DMS 273 (cell line): Measurements from ENCODE around the gene HUNK.
"Not testable (repeated sequence)": the region's sequence is repeated elsewhere in the genome, so short reads cannot be mapped to it uniquely, and the experiment has no call there.

ENCODE experiments used
- DNase-seq: peaks from one replicate; lab custom pipeline; 2025; ENCODE audit not compliant: unreplicated experiment; lab: John Stamatoyannopoulos, UW

HUNK gene

DNA sequence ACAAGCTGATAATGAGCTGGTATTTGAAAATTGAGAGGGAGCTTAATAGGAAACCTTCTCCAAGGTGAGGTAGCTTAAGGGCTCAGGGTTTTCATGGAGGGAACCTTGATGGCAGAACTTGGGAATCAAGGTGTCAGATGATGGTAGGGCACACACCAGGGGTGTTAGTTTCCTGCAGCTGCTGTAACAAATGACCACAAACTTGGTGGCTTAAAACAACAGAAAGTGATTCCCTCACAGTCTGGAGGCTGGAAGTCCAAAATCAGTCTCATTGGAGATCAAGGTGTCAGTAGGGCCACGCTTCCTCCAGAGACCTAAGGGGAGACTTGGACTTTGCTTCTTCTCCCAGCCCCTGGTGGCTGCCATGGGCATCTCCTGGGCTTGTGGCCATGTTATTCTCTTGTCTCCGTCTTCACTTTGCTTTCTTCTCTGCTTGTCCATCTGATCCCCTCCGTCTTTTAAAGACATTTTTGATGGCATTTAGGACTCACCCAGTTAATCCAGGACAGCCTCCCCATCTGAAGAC is 45.5 kb downstream of the HUNK start:
- DNase-seq, result no peak

DNA sequence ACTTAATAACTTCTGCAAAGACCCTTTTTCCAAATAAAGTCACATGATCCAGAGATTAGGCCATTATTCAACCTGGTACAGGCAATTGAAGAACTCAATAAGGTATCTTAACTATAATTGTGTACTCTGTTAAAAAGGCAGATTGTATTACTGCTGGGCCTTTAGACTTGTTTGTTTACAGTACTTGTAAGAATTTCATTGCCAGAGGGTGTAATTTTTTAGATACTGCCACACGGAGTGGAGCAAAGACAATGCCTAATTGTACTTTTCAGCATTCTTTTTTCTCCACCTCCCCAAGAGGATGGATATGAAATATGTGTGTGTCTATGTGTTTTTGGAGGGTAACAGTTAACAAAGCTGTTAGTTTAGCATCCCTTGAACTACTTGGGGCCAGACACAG is 47.5 kb downstream of the HUNK start:
- no peak for DNase-seq

GRCh38 chr21:31921079-31921478 is 48.3 kb downstream of the HUNK start:
- no peak for DNase-seq

GRCh38 chr21:31922881-31923280 is 50.1 kb downstream of the HUNK start:
- DNase-seq, result peak; percentile 80

DNA sequence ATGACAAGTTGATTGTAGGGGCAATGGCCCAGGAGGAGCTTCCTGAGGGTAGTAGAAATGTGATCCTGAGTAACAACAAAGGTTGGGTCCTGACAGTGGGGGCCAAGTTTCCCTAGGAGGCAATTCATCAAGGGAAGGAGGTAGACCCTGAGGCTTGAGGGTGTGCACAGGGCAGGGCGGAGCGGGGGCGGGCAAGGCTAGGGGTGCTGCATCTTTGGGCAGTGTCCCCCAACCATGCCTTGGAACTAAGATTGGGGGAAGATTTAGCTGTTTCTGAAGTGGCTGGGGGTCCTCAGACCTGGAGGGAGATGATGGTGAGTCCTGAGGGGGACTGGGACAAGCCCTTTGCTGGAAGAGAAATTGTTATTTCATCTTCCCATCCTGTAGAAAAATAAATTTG is 50.9 kb downstream of the HUNK start:
- no peak for DNase-seq

GRCh38 chr21:31924548-31924947 is 51.7 kb downstream of the HUNK start:
- no peak for DNase-seq

GRCh38 chr21:31926498-31926897 is 53.7 kb downstream of the HUNK start:
- no peak for DNase-seq

DNA sequence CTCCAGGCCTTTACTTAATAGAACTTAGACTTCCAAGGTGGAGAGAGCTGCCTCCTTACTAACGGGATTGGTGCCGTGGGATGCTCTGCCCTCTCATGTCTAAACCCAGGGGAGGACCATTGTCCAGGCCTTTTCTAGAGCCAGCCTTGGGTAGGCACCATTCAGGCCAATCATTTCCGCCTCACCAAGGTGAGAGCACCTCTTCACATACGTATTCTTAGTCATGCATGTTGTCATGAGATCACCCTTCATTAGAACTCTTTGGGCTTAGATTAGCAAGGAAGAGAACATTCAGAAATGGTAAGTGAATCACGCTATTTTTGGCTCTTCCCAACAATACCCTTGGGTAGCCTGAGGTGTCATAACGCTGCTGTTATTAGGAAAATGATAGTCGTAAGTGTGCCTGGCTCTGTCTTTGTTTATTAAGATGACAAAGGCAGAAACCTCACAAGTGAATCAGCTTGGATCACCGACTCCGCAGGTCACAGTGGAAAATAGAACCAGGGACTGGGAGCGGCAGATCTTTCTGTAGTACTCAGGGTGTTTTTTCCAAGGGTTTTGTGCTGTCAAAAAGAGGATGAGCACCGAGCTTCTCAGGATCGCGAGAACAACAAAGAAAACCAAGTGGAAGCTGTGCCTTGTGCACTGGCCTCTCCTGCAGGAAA is 55.0 kb downstream of the HUNK start:
- no peak for DNase-seq

GRCh38 chr21:31928656-31929055 is 55.8 kb downstream of the HUNK start:
- DNase-seq, result no peak

DNA sequence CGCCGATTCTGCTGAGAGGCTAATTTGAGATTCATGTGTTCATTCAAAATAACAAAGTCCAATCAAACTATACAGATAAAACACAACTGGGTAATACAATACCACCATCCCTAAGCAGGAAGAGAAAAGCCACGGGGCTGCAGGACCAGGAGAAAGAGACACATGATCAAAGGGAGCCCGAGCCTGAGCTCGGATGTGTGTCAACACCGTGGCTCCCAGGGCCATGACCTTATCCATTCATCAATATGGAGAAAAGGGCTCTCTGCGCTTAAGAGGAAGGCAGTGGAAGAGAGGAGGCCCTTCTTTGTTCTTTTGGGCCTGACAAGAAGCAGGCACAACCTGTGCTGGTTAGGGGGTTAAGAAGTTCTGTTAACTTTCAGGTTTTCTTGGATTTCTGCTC is 56.7 kb downstream of the HUNK start:
- DNase-seq, result no peak

DNA sequence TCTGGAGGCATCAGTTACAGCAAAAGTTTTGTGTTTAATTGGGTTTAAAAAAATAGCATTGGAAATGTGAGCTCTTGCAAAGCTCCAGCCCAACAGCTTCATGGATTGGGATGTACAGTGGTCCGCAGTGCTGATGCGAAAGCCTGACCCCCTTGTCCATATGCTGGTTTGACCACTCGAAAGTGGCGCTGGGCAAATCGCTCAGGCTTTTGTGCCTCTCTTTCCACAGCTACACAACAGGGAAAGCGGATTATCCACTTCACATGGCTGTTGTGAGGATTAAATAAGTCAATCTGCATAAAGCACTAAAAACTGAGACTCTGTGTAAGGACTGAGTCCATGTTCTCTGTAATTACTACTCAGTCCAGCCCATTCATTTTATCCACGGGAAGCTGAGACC is 57.2 kb downstream of the HUNK start:
- no peak for DNase-seq

GRCh38 chr21:31931644-31932469 is 59.0 kb downstream of the HUNK start:
- no peak for DNase-seq

- DNase-seq, result no peak
Measured at GRCh38 chr21:31932470-31932764, 59.6 kb downstream of the HUNK start.

DNA sequence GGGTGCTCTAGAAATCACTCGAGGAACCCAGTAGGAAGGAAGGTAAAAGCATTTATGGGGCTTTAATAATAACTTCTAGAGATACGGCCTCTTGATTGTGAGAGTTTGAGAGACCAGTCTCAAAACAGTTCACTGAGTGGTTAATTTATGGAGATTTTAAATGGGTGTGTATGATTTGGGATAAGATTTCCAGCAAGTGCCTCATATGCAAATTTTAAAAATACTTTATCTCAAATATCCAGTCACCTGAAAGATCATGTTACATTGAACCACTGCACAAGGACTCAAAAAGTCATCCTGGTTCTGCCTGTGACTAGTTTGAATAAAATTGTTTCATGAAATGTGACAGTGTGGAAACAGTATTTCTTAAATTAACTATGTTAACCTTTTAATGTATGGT is 64.5 kb downstream of the HUNK start:
- no peak for DNase-seq

- no peak for DNase-seq
Measured at GRCh38 chr21:31938330-31939301, 65.8 kb downstream of the HUNK start.

- no peak for DNase-seq
Measured at GRCh38 chr21:31941694-31942093, 68.9 kb downstream of the HUNK start.

DNA sequence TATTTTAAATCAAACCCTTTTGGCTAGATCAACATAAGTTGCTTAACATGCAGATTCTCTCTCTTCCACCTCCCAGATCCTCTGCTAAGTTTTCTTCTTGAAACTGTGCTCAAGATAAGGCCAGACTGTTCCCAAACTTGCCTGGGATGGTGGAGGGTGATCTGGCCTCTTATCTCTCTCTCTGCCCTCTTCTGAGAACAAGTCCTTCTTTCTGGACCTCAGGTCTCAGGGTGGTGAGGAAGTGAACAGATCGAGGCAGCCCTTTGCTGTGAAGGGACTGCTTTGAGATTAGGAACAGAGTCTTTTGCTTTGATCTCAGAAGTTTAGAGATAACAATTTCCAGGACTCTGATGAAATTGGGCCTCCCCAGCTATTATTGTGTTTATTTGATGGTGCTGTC is 70.7 kb downstream of the HUNK start:
- DNase-seq, result no peak

- DNase-seq, result no peak
Measured at GRCh38 chr21:31945141-31945540, 72.3 kb downstream of the HUNK start.

DNA sequence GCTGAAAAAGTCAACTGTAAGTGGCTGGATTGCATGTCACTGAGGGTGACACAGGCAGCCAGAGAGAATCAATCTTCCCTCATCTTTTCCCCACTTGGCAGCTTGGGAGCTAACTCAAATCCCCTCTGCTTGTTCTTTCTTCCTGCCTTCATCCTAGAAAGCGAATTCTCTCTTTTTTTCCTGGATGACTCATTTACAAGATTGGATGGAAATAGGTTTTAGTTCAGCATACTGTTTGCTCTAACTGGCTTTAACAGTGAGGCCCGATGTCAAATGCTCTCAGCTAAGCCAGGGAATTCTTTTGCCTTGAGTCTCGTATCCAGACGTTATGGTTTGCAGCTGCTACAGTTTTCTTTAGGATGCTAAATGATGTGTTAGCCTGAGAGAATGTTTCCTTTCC is 72.7 kb downstream of the HUNK start:
- DNase-seq, result no peak

- no peak for DNase-seq
Measured at GRCh38 chr21:31946231-31946630, 73.4 kb downstream of the HUNK start.

DNA sequence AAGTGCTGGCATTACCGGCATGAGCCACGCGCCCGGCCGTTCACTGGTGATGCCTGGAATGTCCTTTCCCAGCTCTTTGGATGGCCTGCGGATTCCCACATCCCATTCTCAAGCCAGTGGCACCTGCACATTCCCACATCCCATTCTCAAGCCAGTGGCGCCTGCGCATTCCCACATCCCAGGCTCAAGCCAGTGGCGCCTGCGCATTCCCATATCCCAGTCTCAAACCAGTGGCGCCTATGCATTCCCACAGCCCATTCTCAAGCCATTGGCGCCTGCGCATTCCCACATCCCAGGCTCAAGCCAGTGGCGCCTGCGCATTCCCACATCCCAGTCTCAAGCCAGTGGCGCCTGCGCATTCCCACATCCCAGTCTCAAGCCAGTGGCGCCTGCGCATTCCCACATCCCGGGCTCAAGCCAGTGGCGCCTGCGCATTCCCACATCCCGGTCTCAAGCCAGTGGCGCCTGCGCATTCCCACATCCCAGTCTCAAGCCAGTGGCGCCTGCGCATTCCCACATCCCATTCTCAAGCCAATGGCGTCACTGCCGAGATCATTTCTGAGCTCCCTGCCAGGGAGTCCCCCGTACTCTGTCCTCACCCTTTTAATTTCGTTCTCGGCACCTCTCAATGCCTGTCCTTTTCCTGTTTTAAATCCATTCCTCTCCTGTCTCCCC is 74.2 kb downstream of the HUNK start:
- not testable (repeated sequence) for DNase-seq
